Tibial nerve (tissue), 4 donors: ENCODE data around the gene S100A16.
"Not testable (repeated sequence)": the region's sequence is repeated elsewhere in the genome, so short reads cannot be mapped to it uniquely, and the experiment has no call there.

ENCODE experiments used
- EP300 ChIP-seq, 2 donors: sonication (generic); formaldehyde crosslinking; IDR thresholded peaks; one replicate each; pipeline ENCODE4 v1.6.1; 2017; ENCODE audit warnings: antibody characterized with exemption in 2 of 2, mild to moderate bottlenecking in 1 of 2
- POLR2A ChIP-seq, 2 donors: fragments of 450-650 bp; IDR thresholded peaks; one replicate each; pipeline ENCODE4 v1.6.1; 2017; ENCODE audit warnings: antibody characterized with exemption in 2 of 2, mild to moderate bottlenecking in 2 of 2, moderate library complexity in 2 of 2
- TF ChIP-seq, protein P1 (sequence below), 5 experiments: fragments of 200-600 bp in 3 of 5; fragments of 450-650 bp in 2 of 5; sonication (generic) in 3 of 5; IDR thresholded peaks; one replicate each; pipeline ENCODE4 v1.5.1; 2016 to 2019; ENCODE audit warnings: antibody characterized with exemption in 5 of 5, mild to moderate bottlenecking in 3 of 5, moderate library complexity in 2 of 5

GRCh38 chr1:153575497-153575896 lies 37.4 kb downstream of the S100A16 start:
- TF ChIP-seq, protein P1, sequence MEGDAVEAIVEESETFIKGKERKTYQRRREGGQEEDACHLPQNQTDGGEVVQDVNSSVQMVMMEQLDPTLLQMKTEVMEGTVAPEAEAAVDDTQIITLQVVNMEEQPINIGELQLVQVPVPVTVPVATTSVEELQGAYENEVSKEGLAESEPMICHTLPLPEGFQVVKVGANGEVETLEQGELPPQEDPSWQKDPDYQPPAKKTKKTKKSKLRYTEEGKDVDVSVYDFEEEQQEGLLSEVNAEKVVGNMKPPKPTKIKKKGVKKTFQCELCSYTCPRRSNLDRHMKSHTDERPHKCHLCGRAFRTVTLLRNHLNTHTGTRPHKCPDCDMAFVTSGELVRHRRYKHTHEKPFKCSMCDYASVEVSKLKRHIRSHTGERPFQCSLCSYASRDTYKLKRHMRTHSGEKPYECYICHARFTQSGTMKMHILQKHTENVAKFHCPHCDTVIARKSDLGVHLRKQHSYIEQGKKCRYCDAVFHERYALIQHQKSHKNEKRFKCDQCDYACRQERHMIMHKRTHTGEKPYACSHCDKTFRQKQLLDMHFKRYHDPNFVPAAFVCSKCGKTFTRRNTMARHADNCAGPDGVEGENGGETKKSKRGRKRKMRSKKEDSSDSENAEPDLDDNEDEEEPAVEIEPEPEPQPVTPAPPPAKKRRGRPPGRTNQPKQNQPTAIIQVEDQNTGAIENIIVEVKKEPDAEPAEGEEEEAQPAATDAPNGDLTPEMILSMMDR (IDR thresholded peaks at IDR 0.05): not testable (repeated sequence)
- not testable (repeated sequence) for TF ChIP-seq EP300, POLR2A (IDR thresholded peaks at IDR 0.05)
